Muscle of arm (tissue), 12 donors: ENCODE measurements around the gene C5AR1. TPM values are rescaled to one million over a fixed set of nuclear protein-coding genes. Genes with fewer than 3 reads are reported as not detected.
"Not testable (repeated sequence)": the region's sequence is repeated elsewhere in the genome, so short reads cannot be mapped to it uniquely, and the experiment has no call there.

Experiments used
- DNase-seq: peaks from one replicate; pipeline ENCODE4 v3.0.0-alpha.2; 2013
- polyA plus RNA-seq, 12 donors: library from polyadenylated mRNA; unstranded; fragments of 120-200 nt; gene quantifications; one replicate each; pipeline ENCODE4 v1.2.1, GENCODE V29; 2013; ENCODE audit not compliant: insufficient read length in 12 of 12

The C5AR1 gene
- polyA plus RNA-seq, 12 donors: 1.3 to 4.3 (median 2.0) TPM; not detected in 2

DNA sequence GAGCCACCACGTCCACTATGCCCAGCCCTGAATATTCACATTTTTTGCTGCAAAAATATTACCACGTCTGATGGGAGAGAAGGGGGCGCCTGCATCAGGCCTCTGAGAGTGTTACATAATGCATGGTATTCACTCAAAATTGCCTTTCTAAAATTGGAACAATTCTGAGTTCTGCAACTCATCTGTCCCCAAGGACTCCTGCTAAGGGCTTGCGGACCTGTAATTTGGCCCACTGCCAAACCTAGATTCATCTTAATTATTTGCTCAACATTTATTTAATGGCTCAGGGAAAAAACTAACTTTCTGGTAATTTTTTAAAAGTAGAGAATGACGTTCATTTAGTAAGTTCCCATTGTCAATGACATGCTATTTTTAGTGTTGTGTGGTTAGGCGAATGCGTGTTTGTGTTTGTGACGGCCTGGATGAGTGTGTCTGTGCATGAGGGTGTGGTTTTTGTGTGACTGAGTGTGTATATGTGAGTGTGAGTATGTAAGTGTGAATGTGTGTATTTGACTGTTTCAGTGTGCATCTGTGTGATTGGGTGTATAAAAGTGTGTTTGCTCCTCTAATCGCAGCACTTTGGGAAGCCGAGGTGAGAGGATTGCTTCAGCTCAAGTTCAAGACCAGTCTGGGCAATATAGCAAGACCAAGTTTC lies 26.1 kb upstream of the C5AR1 start:
- DNase-seq: no peak

DNA sequence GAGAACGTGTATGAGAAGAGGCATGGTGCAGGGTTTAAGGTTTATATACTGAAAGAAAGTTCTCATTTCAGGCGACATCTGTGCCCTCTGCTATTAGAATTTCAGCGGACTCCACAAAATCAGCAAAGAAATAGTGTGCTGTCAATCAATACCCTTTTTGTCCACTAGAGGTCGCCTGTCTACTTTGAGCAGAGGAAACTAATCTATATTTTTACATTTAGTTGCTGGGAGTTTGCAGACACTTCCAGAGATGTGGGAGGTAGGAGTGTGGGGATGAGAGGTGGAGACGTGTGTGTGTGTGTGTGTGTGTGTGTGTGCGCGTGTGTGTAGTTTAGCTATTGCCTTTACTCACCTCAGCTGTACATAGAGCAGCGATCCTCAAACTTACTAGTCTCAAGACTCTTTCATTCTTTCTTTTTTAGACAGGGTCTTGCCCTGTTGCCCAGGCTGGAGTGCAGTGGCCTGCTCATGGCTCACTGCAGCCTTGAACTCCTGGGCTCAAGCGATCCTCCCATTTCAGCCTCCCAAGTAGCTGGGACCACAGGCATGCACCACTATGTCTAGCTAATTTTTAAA lies 25.2 kb upstream of the C5AR1 start:
- peak; percentile 76 for DNase-seq

DNA sequence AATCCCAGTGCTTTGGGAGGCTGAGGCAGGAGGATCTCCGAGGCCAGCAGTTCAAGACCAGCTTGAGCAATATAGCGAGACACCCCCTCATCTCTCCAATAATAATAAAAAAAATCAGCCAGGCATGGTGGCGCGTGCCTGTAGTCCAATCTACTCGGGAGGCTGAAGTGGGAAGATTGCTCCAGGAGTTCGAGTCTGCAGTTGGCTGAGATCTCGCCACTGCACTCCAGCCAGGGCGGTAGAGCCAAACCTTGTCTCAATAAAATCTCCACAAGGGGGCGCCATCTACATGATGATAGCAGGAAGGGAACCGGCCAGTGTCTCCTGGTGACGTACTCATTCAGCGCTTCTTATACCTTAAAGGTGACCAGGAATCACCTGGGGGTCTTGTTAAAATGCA lies 13.6 kb upstream of the C5AR1 start:
- peak; percentile 66 for DNase-seq

DNA sequence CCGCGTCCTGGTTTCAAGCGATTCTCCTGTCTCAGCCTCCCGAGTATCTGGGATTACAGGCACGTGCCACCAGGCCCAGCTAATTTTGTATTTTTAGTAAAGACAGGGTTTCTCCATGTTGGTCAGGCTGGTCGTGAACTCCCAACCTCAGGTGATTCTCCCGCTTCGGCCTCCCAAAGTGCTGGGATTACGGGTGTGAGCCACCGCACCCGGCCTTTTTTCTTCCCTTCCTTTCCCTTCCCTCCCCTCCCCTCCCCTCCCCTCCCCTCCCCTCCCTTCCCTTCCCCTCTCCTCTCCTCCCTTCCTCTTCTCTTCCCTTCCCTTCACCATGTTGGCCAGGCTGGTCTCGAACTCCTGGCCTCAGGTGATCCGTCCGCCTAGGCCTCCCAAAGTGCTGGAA lies 8.8 kb upstream of the C5AR1 start:
- DNase-seq: not testable (repeated sequence)

DNA sequence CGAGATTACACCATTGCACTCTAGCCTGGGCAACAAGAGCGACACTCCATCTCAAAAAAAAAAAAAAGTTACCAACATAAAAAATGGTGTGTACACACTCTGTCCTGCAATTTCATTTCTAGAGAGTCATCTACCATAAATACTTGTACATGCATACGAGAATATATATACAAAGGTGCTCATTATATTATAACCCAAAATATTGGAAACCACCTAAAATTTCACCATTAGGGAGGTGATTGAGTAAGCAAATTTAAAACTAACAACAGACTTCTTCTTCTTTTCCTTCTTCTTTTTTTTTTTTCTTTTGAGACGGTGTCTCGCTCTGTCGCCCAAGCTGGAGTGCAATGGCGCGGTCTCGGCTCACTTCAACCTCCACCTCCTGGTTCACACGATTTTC lies 7.4 kb upstream of the C5AR1 start:
- DNase-seq: no peak

DNA sequence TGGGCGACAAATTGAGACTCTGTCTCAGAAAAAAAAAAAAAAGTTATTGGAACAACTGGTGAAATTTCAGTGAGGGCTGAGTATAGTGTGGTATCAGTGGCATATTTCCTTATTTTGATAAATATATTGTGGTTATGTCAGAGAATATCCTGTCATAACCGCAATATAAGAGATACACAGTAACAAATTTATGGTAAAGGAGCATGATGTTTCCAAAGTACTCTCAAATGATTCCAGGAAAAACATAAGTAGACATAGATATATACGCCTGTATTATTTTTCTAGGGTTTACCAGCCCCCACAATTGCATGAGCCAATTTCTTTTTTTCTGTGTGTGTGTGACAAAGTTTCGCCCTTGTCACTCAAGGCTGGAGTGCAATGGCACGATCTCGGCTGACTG lies 5.7 kb upstream of the C5AR1 start:
- DNase-seq: no peak

DNA sequence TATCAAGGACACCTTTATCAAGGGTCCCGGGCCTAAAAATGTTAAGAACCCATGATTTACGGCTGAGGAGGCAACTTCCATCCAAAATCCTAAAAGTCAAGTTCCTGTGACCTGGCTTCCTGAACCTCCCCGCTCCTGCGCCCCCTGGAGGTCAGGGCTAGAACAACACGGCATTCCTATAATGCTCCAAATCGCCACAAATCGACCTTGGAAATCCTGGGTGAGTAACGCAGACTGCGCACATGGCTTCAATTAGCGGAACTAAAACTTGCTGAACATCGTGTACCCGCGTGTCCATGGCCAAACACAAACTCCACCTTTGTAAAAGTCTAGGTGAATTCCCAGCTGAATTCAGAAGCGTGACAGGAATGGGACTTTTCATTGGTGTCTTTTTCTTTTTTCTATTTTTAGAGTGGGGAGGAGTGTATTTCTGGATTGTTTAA lies 4.3 kb upstream of the C5AR1 start:
- DNase-seq: peak; percentile 34

DNA sequence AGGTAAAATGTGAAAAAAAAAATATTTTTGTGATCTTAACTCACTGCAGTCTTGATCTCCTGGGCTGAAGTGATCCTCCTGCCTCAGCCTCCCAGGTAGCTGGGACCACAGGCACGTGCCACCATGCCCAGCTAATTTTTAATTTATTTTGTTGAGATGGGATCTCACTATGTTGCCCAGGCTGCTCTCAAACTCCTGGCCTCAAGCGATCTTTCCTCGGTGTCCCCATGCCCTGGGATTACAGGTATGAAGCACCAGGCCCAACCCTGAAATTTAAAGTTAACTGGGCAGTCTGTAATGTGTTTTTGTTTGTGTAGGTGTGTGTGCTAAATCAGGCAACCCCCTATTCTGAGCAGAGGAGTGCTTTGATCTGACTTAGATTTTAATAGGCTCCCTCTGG lies 3.4 kb upstream of the C5AR1 start:
- no peak for DNase-seq

DNA sequence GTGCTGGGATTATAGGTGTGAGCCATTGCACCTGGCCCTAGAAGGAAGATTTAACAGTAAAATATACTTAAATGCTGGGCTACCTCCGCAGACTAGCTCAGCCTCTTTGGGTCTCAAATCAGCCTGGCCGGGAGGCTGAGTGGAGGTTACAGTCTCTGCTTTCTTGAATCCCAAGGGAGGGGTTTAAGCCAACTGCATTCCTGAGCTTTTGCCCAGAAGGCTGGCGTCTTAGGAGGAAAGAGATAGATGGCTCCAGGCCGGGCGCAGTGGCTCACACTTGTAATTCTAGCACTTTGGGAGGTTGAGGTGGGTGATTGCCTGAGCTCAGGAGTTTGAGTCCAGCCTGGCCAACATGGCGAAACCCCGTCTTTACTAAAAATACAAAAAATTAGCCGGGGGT lies 623 bp upstream of the C5AR1 start:
- DNase-seq: no peak

DNA sequence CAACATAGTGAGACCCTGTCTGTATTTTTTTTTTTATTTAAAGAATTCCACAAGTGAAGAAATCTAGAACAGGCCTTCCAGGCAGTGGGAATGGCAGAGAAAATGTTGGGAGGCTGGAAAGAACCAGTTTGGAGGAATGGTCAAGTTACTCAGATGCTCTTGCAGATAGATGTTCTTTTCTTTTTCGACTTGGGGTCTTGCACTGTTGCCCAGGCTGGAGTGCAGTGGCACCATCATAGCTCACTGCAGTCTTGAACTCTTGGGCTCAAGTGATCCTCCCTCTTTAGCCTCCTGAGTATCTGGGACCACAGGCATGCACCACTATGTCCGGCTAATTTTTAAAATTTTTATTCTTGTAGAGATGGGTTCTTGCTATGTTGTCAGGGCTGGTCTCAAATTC lies 662 bp downstream of the C5AR1 start:
- DNase-seq: no peak

DNA sequence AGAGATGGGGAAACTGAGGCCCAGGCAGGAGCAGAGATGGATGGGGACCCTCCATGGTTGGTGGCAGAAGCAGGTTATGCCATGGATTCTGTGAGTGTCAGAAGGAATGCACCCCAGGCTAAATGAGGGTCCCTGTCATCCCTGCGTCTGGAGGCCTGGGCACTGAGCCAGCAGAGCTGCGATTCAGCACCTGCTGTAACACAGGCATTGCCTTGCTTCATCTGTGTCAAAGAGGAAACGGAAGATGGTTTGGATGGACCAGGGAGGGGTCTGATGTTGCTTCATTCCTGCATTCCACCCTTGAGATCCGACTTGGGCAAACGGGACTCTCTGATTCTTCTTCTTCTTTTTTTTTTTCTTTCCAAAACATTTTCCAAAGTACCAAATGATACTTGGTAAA lies 1.2 kb downstream of the C5AR1 start:
- no peak for DNase-seq

DNA sequence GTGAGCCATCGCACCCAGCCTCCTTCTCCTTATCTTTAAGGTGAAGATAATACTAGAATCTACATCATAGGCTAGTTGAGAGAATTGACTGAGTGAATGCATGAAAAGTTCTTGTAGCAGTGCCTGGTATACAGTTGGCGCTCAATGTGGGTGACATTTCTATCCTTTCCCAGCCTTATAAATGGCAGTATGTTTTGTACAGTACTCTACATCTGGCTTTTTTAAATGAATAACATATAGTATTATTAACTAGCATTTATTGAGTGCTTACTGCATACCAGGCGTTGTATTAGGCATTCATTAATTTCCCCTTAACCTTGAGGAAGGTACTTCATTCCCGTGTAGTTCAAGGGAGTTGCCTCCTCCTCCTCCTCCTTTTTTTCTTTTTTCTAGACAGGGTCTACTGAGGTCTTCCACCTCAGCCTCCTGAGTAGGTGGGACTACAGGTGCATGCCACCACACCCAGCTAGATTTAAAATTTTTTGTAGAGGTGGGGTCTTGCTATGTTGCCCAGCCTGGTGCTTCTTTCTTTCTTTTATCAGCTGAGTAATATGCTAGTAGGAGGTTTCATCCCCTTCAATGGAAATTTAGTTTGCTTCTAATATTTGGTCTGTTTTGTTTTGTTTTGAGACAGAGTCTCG lies 2.8 kb downstream of the C5AR1 start:
- DNase-seq: no peak

DNA sequence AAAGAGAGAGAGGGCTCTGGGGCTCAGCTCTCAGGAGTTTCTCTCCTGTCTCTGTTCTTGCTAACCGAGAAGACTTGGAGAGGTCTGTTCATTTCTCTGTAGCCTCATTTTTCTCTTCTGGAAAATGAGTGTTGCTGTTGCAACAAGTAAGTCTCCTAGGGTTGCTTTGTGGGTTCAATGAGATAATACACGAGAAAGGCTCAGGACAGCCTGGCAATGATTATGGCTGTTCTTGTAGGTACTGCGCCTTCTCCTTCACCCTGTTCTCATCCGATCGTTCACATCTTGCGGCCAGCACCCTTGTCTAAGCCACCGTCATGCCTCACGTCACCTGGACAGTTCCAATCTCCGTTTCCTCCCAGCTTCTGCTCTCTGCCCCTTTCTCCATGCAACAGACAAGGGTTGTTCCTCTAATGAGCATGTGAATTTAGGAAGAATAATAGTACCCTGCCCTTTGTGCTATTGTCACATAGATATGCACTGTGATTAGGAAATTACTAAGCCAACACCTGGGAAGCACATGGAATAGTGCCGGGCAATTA lies 4.2 kb downstream of the C5AR1 start:
- DNase-seq: no peak

DNA sequence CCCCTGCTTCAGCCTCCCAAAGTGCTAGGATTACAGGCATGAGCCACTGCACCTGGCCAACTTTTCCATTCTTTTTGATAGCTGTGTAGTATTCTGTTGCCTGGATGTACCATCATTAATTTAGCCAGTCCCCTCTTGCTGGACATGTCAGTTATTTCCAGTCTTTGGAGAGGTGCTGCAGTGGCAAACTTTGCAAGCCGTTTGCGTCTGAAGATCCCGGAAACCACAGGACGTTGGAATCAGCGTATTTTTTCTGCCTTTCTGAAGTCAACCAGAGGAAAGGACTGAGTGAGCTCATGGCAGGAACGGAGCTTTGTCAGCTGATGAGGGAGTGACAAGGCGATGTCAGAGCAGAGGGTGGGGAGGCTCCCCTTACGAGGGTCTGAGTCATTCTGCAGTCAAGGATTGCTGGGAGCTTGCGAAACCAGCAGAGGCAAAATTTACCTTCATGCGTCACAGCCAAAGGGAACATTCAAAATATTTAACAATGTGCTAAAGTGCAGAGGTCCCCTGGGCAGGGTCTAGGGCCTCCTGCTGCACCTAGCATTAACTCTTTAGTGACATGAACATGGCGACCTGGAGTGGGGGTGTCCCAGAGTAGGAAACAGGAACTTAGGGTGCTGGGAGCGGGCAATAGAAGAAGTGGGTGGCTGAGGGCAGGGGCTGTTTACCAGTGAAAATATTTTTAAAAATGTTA lies 5.6 kb downstream of the C5AR1 start:
- no peak for DNase-seq

DNA sequence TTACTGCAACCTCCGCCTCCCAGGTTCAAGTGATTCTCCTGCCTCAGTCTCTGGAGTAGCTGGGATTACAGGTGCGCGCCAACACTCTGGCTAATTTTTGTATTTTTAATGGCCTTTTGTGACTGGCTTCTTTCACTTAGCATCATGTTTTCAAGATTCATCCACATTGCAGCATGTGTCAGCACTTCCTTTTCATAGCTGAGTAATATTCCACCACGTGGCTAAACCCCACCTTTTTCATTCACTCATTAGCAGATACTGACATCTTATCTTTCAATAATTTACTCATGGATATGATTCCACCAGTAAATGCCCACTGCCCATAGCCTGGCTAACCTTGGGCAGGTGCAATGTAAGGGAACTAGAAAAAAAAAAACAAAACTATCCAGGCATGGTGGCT lies 6.9 kb downstream of the C5AR1 start:
- DNase-seq: no peak

DNA sequence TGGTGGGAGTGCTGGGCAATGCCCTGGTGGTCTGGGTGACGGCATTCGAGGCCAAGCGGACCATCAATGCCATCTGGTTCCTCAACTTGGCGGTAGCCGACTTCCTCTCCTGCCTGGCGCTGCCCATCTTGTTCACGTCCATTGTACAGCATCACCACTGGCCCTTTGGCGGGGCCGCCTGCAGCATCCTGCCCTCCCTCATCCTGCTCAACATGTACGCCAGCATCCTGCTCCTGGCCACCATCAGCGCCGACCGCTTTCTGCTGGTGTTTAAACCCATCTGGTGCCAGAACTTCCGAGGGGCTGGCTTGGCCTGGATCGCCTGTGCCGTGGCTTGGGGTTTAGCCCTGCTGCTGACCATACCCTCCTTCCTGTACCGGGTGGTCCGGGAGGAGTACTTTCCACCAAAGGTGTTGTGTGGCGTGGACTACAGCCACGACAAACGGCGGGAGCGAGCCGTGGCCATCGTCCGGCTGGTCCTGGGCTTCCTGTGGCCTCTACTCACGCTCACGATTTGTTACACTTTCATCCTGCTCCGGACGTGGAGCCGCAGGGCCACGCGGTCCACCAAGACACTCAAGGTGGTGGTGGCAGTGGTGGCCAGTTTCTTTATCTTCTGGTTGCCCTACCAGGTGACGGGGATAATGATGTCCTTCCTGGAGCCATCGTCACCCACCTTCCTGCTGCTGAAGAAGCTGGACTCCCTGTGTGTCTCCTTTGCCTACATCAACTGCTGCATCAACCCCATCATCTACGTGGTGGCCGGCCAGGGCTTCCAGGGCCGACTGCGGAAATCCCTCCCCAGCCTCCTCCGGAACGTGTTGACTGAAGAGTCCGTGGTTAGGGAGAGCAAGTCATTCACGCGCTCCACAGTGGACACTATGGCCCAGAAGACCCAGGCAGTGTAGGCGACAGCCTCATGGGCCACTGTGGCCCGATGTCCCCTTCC lies 10.5 kb downstream of the C5AR1 start:
- DNase-seq: no peak

DNA sequence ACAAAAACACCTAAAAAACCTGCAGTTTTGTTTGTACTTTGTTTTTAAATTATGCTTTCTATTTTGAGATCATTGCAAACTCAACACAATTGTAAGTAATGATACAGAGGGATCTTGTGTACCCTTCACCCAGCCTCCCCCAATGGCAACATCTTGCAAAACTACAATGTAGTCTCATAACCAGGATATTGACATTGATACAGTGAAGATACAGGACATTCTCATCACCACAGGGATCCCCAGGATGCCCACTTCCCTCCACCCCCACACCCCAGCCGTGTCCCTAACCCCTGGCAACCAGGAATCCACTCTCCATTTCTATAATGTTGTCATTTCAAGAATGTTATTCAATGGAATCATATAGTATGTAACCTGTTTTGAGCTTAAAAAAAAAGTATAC lies 12.0 kb downstream of the C5AR1 start:
- DNase-seq: no peak

DNA sequence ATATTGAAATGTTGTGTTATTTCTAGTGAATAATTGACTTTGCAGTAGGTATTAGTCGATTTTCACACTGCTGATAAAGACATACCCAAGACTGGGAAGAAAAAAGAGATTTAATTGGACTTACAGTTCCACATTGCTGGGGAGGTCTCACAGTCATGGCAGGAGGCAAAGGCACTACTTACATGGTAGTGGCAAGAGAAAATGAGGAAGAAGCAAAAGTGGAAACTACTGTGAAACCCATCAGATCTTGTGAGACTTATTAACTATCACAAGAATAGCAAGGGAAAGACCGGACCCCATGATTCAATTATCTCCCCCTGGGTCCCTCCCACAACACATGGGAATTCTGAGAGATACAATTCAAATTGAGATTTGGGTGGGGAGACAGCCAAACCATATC lies 12.4 kb downstream of the C5AR1 start:
- DNase-seq: no peak

DNA sequence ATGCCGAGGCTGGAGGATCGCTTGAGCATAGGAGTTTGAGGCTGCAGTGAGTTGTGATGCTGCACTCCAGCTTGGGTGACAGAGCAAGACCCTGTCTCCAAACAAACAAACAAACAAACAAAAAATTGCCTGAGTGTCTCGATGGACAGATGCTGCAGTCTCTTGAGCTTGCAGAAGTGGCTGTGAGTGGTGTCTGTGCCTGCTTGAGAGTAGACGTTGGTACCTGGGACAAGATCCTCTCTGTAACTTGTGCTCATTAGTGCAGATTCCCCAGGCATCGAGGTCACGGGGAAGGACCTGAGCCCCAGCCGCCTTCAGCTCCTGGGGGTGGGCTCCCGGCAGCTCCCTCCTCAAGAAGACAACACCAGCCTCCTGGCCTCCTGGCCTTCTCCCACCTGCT lies 13.7 kb downstream of the C5AR1 start:
- DNase-seq: no peak

DNA sequence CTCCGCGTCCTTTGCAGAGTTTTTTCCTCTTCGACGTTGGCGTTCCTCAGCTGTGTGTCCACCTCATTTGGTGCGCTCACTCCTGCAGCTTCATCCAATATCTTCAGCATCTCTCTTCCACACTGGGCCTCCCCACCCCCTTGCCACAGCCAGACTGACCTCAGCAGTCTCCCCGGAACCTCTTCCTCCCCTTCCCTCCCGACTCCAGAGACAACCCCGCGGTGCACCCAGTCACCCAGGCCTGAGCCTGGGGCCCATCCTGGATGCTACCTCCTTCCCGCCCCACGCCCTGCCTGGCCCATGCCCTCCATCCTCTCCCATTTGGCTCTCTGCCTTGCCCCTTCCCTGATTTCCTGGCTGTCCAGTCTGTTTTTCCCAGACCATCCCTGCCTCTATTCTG lies 14.2 kb downstream of the C5AR1 start:
- no peak for DNase-seq

DNA sequence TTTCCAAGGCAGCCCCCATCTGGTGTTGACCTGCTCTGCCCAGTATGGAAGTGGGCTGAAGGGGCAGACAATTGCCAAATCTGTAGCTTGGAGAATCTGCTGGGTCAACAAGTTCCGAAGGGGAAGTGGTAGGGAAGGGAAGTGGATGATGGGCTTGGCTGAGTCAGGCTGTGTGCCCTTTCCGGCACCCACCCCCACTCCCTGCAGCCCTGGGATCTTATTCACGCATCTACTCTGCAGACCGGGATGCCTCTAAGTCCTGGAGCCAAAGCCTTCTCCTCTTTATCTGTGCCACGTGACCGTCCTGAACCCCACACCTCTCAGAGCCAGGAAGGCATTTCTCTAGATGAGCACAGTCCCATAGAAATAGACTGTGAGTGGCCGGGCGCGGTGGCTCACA lies 14.8 kb downstream of the C5AR1 start:
- DNase-seq: no peak

DNA sequence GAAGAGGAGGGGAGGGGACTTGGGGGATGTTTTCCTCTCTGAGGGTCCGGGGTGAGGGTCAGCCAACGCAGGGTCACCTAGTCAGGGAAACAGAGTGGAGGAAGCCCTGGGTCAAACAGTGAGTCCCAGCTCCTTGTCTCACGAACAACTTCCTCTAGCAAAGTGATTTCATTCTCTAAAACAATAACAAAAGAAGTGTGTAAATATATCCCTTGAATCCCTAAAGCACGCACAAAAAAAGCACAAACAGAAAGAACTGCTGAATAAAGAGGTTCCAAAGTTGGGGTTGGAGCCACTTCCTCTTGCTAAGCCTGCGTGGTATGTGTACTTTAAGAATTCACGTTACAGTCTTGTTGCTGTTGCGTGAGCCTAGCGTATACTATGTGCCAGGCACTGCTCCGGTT lies 20.8 kb downstream of the C5AR1 start:
- no peak for DNase-seq
